ENCODE data around the gene CHPF.

The CHPF gene

DNA sequence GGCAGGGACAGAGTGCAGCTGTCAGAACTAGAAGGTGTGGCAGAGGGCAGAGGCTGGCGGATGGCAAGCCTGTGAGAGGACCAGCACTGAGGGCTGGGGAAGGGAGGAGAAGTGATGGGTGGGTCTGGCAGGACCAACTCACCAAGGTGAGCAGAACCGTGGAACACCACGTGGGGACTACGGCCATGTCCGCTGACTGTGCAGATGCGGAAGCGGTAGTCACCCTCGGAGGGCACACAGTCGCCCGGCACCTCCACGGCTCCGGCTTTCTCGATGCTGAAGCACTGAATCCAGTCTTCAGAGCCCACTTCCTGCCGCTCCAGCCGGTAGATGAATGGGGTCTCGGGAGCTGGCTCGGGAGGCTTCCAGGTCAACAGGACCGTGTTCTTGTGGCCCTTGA is 23.5 kb upstream of the CHPF start:
- no peaks in the 10 kb centered on the region for H3K4me1 ChIP-seq (ENCODE audit: control insufficient read depth, insufficient read depth, low read length, poor library complexity, severe bottlenecking)
- no peak overlapping the region for H3K27ac ChIP-seq (ENCODE audit: insufficient read depth, low read length, poor library complexity, severe bottlenecking)
- H3K9me3 ChIP-seq (ENCODE audit: control insufficient read depth, low read length), result no peaks in the 10 kb centered on the region
- DNase-seq, result no peak
- H3K4me3 ChIP-seq (ENCODE audit: insufficient read depth, low read depth, low read length, poor library complexity, severe bottlenecking), result no peak overlapping the region
- peaks cover 27% of the 10 kb centered on the region for H3K27me3 ChIP-seq (replicated peaks; ENCODE audit: control insufficient read depth, insufficient read depth, low read length, poor library complexity, severe bottlenecking)
- no peaks in the 10 kb centered on the region for H3K36me3 ChIP-seq (ENCODE audit: control insufficient read depth, insufficient read depth, low read length)

DNA sequence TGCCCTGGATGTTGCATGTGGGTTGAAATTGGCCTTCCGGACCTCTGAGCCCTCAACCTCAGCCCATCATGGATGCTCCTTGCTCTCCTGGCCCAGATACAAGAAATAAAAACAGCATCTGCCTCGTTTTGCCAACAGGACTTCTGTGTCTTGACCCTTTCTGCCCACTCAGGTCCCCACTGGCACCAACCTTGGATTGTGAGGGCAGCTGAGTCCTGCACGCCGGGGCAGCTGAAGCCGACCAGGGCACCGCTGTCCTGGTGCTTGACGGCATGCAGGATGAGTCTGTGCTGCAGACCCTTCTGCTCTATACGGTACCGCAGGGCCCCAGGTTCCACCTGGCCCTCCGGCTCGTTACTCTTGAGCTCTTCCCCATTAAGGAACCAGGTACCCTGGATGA is 23.0 kb upstream of the CHPF start:
- H3K4me1 ChIP-seq (ENCODE audit: control insufficient read depth, insufficient read depth, low read length, poor library complexity, severe bottlenecking), result no peaks in the 10 kb centered on the region
- H3K9me3 ChIP-seq (ENCODE audit: control insufficient read depth, low read length), result no peaks in the 10 kb centered on the region
- no peak overlapping the region for H3K27ac ChIP-seq (ENCODE audit: insufficient read depth, low read length, poor library complexity, severe bottlenecking)
- no peaks in the 10 kb centered on the region for H3K36me3 ChIP-seq (ENCODE audit: control insufficient read depth, insufficient read depth, low read length)
- DNase-seq, result no peak
- no peak overlapping the region for H3K4me3 ChIP-seq (ENCODE audit: insufficient read depth, low read depth, low read length, poor library complexity, severe bottlenecking)
- peaks cover 22% of the 10 kb centered on the region for H3K27me3 ChIP-seq (replicated peaks; ENCODE audit: control insufficient read depth, insufficient read depth, low read length, poor library complexity, severe bottlenecking)

DNA sequence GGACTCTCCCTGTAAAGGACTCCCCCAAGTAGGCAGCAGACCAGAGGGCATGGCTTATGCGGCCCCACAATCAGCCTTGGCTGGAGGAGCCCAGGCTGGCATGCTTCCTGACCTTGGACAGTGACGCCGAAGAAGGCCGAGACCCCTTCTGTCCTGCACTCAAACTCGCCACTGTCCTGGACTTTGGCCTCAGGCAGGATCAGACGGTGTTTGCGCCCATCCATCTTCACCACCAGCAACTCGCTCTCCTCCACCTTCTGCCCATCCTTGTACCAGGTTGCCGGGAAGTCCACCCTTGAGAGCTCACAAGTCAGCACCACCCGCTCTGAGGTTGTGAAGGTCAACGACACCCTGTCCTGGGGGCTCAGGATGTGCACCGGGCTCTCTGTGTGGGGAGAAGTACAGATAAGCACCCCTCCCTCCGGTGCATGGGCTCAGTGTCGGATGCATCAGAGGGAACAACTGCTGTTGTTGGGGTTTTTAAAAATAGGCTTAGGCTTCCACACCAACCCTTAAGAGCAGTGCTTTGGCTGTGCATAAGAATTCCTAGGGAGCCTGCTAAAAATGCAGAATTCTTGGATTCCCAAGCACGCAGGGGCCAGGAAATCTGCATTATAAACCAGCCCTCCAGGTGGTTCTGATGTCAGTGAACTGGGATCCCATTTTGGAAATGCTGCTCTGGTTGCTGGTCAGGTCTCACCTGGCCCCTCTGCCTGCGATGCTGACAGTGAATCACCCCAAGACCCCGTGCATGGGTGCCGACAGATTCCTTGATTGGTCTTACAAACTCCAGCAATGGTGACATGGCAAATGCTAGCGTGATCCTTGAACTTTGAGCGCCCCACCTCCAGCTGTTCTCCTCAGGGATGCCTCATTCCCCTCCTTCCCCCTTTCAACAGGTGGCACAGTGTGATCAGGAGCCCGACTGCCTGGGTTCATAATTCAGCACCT is 21.8 kb upstream of the CHPF start:
- Histone ChIP-seq H3K4me3 (ENCODE audit: insufficient read depth, low read depth, low read length, poor library complexity, severe bottlenecking) (no peak overlapping the region), H3K27ac (ENCODE audit: insufficient read depth, low read length, poor library complexity, severe bottlenecking) (no peak overlapping the region), H3K27me3 (replicated peaks; ENCODE audit: control insufficient read depth, insufficient read depth, low read length, poor library complexity, severe bottlenecking) (peaks cover 12% of the 10 kb centered on the region), H3K36me3 (ENCODE audit: control insufficient read depth, insufficient read depth, low read length) (no peaks in the 10 kb centered on the region), H3K9me3 (ENCODE audit: control insufficient read depth, low read length) (no peaks in the 10 kb centered on the region), H3K4me1 (ENCODE audit: control insufficient read depth, insufficient read depth, low read length, poor library complexity, severe bottlenecking) (no peaks in the 10 kb centered on the region)
- DNase-seq, result no peak

DNA sequence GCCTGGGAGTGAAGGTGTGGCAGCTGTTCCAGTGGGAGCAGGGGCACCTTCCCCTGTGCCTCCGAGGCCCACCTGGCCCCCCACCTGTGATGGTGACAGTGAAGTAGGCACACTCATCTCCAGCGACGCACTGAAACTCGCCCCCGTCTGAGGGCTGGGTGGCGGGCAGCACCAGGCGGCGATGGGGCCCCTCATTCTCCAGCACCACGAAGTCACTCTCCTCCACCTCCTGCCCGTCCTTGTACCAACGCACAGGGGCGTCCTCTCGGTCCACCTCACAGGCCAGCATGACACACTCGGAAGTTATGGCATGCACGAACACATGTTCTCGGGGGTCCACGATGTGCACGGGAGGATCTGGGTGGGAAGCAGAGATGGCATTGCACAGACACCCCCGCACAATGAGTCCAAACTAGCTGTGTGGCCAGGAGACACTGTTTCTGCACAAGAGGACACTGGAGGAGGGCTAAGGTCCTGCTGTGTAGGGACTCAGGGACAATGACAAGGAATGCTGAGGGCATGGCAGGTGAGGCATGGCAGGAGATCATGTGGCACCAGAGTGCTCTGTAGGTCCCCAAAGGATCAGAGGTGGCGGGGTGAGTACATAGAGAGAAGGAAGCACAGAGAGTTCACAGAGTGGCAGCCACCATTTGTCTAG is 19.8 kb upstream of the CHPF start:
- Histone ChIP-seq H3K9me3 (ENCODE audit: control insufficient read depth, low read length) (no peaks in the 10 kb centered on the region), H3K36me3 (ENCODE audit: control insufficient read depth, insufficient read depth, low read length) (no peaks in the 10 kb centered on the region), H3K27ac (ENCODE audit: insufficient read depth, low read length, poor library complexity, severe bottlenecking) (no peak overlapping the region), H3K4me1 (ENCODE audit: control insufficient read depth, insufficient read depth, low read length, poor library complexity, severe bottlenecking) (no peaks in the 10 kb centered on the region), H3K4me3 (ENCODE audit: insufficient read depth, low read depth, low read length, poor library complexity, severe bottlenecking) (no peak overlapping the region), H3K27me3 (replicated peaks; ENCODE audit: control insufficient read depth, insufficient read depth, low read length, poor library complexity, severe bottlenecking) (no peaks in the 10 kb centered on the region)
- DNase-seq, result no peak

DNA sequence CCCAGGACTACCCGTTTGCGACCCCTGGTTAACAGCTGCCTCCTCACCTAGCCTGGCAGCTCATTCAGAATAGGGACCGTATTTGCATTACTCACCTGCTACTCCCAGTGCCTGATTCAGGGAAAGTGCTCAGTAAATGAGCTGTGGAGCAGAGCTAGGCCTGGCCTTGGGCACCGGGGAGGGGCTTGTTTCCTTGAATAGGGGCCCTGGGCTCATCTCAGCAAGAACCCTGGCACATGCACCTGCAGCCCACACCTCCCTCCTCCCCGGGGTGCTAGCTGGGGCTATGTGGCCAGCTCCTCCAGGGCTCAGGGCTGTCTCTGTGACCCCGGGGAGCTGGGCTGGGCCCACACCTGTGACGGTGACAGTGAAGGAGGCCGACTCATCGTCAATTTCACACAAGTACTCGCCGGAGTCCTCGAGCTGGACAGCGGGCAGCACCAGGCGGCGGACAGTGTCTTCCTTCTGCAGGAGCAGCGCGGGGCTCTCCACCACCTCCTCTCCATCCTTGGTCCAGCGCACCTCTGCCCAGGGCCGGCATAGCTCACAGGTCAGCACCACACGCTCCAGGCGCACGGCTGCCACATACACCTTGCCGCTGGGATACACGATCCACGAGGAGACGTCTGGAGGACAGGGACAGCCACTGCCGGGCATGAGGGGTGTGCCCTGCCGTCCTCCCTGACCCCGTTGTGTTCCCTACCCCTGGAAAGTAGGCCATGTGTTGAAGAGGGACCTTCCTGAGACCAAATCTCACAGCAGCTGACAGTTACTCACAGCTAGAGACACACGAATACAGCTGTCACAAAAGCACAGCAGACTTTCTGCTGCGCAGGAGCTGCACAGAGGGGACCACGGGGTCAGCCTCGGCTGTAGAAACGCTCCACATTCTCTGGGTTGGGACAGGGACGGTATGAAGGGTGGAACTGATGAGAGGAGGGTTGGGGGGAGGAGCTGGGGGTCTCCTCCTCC is 18.7 kb upstream of the CHPF start:
- H3K27me3 ChIP-seq (replicated peaks; ENCODE audit: control insufficient read depth, insufficient read depth, low read length, poor library complexity, severe bottlenecking), result peaks cover under 1% of the 10 kb centered on the region
- no peak overlapping the region for H3K4me3 ChIP-seq (ENCODE audit: insufficient read depth, low read depth, low read length, poor library complexity, severe bottlenecking)
- no peaks in the 10 kb centered on the region for H3K9me3 ChIP-seq (ENCODE audit: control insufficient read depth, low read length)
- H3K36me3 ChIP-seq (ENCODE audit: control insufficient read depth, insufficient read depth, low read length), result no peaks in the 10 kb centered on the region
- no peaks in the 10 kb centered on the region for H3K4me1 ChIP-seq (ENCODE audit: control insufficient read depth, insufficient read depth, low read length, poor library complexity, severe bottlenecking)
- H3K27ac ChIP-seq (ENCODE audit: insufficient read depth, low read length, poor library complexity, severe bottlenecking), result no peak overlapping the region
- no peak for DNase-seq

DNA sequence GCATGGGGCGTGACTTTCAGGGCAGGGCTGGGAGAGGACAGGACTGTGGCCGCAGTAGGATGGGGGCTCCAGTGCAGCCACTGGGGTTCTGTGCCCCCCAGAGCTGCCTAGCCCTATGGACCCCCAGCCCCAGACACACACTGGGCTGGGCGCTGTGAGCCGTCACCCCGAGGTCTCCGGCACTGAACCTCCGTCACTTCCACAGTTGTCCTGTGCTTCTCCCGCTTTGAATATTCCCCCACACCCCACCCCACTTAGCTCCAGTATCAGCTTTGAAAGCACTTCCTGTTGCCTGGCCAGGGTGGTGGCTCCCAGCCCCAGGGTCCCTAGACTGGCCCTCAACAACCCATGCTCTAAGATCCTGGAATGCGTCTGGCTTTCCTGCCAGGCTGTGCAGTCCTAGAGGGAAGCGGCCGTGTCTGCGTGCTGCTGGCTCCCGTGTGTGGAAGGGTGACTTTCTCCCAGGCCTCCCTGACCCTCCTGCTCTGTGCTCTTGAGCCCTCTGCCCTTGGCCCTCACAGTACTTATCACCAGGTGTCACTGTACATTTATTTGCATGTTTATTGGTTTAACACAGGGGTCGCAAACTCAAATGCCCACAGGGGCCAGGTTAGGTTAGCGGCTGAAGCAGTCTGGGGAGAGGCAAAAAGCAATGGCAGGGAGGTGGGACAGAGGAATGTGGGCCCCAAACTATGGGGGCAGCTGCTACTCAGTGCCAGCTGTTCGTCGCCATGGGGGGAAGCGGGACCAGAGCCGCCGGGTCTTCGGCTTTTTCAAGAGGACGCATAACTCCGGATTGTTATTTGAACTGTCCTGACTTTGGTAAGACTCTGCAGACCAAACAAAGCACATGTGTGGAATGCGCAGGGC is 17.8 kb upstream of the CHPF start:
- DNase-seq, result no peak
- Histone ChIP-seq H3K4me3 (ENCODE audit: insufficient read depth, low read depth, low read length, poor library complexity, severe bottlenecking) (no peak overlapping the region), H3K36me3 (ENCODE audit: control insufficient read depth, insufficient read depth, low read length) (no peaks in the 10 kb centered on the region), H3K27ac (ENCODE audit: insufficient read depth, low read length, poor library complexity, severe bottlenecking) (no peak overlapping the region), H3K4me1 (ENCODE audit: control insufficient read depth, insufficient read depth, low read length, poor library complexity, severe bottlenecking) (no peaks in the 10 kb centered on the region), H3K27me3 (replicated peaks; ENCODE audit: control insufficient read depth, insufficient read depth, low read length, poor library complexity, severe bottlenecking) (peaks cover 2% of the 10 kb centered on the region), H3K9me3 (ENCODE audit: control insufficient read depth, low read length) (no peaks in the 10 kb centered on the region)

DNA sequence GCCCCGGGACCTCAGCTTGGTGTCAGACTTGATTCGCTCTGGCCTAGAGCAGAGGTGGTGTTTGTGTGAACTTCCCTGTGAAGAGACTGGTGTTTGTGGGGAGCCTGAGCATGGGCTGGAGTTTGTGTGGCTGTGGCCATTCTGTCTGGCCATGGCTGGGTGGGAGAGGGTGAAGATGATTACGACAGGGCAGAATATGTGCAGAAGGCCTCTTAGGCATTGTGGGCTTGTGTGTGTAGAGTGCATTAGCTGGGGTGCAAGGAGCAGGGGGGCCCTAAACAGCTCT is 17.2 kb upstream of the CHPF start:
- H3K9me3 ChIP-seq (ENCODE audit: control insufficient read depth, low read length), result no peaks in the 10 kb centered on the region
- peaks cover 2% of the 10 kb centered on the region for H3K27me3 ChIP-seq (replicated peaks; ENCODE audit: control insufficient read depth, insufficient read depth, low read length, poor library complexity, severe bottlenecking)
- H3K4me1 ChIP-seq (ENCODE audit: control insufficient read depth, insufficient read depth, low read length, poor library complexity, severe bottlenecking), result no peaks in the 10 kb centered on the region
- no peak overlapping the region for H3K27ac ChIP-seq (ENCODE audit: insufficient read depth, low read length, poor library complexity, severe bottlenecking)
- no peak overlapping the region for H3K4me3 ChIP-seq (ENCODE audit: insufficient read depth, low read depth, low read length, poor library complexity, severe bottlenecking)
- DNase-seq, result no peak
- H3K36me3 ChIP-seq (ENCODE audit: control insufficient read depth, insufficient read depth, low read length), result no peaks in the 10 kb centered on the region

DNA sequence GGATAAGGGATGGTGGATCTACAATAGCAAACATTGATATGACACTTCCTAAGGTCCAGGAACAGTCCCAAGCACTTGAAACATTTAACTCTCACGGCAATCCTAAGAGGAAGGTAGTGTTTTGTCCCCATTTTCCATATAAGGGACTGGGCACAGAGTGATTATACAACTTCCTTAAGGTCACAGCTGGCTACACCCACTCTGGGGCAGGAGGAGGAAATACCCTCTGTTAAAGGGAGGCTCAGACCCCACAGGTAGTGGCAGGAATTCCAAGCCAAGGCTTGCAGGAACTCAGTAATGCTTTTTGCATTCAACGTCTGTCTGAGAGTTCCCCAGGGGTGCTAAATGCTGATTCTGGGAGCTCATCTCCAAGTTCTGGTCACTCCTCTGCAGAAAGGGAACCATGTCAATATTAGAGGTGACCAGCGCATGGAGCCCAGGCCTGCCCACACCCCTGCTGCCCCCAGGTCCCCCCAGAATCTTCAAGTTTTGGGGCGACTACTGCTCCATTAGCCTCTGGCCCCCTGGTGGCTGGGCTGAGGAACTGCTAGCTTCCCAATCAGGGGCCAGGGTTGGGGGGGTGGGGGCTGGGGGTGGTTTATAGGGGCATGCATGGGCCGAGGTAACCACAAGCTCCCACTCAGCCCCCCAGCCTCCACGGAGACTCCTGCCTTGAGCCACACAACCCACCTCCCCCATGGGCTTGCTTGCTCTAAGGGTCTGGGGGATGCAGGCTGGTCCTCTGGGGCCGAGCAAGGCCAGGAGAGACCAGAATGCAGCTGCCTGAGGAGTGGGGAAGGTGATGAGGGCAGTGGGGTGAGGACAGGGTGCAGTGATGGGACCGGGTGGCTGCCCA is 16.7 kb upstream of the CHPF start:
- H3K4me3 ChIP-seq (ENCODE audit: insufficient read depth, low read depth, low read length, poor library complexity, severe bottlenecking), result no peak overlapping the region
- H3K9me3 ChIP-seq (ENCODE audit: control insufficient read depth, low read length), result no peaks in the 10 kb centered on the region
- H3K4me1 ChIP-seq (ENCODE audit: control insufficient read depth, insufficient read depth, low read length, poor library complexity, severe bottlenecking), result no peaks in the 10 kb centered on the region
- no peaks in the 10 kb centered on the region for H3K36me3 ChIP-seq (ENCODE audit: control insufficient read depth, insufficient read depth, low read length)
- no peak overlapping the region for H3K27ac ChIP-seq (ENCODE audit: insufficient read depth, low read length, poor library complexity, severe bottlenecking)
- peak in 1 of 3 donors; percentile 18 for DNase-seq
- peaks cover 2% of the 10 kb centered on the region for H3K27me3 ChIP-seq (replicated peaks; ENCODE audit: control insufficient read depth, insufficient read depth, low read length, poor library complexity, severe bottlenecking)

All from effector memory CD4-positive, alpha-beta T cell (primary cell).